ENCODE results near the gene SIAE.
A peak's percentile ranks its signal among the peaks of the same experiment; 100 is the strongest.

The SIAE gene

GRCh38 chr11:124673333-124674167, at the start of gene SIAE, which contains the start of gene SPA17:
TSS of gene SIAE (minus strand) at chr11:124673739. CDS start at chr11:124673708, 31 bp downstream.
TSS of gene SPA17 (plus strand) at chr11:124673904. CDS start at chr11:124675265, 1,361 bp downstream.
- peak; percentile 67 to 76 for DNase-seq (ENCODE audit: low read depth in 2 of 2)

GRCh38 chr11:124722176-124722575, 48.6 kb upstream of the SIAE start:
- DNase-seq (ENCODE audit: low read depth in 2 of 2): no peak

GRCh38 chr11:124719534-124719933, 46.0 kb upstream of the SIAE start:
- DNase-seq (ENCODE audit: low read depth in 2 of 2): no peak

DNA sequence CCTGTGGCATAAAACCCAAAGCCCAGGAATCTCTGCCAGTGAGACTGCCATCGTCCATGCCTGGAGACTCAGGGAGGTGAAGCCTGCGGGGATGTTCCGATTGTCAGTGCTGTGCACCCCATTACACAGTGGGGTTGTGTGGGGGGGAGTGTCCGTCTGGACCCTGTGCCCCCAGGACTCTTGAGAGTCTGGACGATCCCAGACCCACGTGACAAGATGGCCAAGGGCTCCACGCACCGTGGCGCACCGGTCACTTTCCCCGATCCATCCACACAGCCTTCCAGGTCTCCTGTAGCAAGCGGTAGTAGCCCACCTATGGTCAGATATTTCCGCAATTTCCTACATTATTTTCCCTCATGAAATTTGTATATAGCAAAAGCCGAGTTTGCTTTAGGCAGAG, 45.3 kb upstream of the SIAE start:
- DNase-seq (ENCODE audit: low read depth in 2 of 2): no peak

DNA sequence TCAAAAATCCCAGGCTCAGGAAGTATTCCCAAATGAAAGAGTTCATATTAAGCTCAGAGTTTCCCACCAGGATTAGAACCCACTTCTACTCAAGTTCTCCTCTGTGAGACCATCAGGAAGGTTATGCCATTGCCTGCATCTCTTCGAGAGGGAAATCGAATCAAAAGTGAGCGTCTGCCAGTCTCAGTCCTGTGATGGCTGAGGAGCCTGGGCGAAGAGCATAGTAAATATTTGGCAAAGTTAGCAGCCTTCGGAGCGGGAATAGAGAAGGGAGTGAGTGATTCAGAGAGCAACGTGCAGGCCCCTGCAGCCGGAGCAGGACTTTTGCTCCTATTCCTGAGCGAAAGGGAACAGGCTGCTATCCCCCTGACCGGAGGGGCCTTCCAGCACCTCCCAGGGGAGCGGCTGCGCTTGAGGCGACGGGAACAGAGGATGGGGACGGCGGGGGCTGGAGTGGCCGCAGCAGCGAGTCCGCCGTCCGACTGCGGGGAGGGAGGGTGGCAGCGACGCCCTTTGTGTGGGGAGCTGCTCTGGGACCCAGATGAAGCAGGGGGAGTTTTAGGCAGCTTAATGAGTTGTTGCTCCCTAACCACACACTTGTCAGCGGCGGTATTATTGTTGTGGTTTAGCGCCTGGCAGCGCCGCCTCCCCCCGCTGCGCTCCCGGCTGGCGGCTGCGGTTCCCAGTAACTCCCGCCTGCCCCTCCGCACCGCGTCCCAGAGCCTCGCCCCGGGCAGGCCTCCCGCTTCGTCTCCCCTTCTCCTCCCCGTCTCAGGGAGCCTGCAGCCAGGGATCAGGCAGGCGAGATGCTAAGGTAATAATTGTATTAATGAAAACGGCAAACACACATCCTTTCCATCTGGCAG, 44.5 kb upstream of the SIAE start:
- DNase-seq (ENCODE audit: low read depth in 2 of 2): no peak

DNA sequence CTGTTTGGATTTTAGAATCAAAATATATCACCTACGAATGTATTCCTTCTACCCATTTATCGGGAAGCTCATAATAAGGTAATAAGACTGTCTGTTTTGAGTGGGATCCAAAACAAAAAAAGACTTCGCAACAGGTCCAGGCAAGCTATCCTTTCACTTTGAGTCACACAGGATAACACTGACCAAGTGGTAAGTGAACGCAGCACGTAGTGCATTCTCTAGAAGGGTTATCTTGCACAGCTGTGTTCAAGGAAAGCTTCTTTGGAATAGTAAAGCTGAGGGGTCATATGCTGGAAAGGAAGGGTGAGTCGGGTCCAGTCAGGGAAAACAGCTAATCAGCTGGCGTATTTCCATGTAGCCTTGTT, 43.9 kb upstream of the SIAE start:
- no peak for DNase-seq (ENCODE audit: low read depth in 2 of 2)

DNA sequence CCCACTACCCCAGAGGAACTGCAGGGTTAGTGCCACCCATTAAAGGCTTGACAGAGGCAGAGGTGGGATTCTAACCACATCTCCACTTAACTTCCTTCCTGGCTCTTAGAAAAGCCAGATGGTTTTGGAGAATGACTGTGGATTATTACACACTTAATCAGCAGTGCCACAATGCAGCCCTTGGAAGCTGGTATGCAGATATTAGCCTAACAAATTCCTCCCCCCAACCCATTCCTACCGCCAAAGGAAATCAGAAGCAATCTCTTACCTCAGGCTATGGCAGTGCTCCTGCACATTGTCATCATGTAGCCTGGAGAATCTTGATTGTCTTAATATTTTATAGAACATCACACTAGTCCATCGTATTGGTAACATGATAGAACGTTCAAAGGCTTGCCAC, 43.1 kb upstream of the SIAE start:
- DNase-seq (ENCODE audit: low read depth in 2 of 2): no peak

- DNase-seq (ENCODE audit: low read depth in 2 of 2): no peak
Observed at GRCh38 chr11:124712392-124712791, 38.9 kb upstream of the SIAE start.

GRCh38 chr11:124707829-124708228, 34.3 kb upstream of the SIAE start:
- no peak for DNase-seq (ENCODE audit: low read depth in 2 of 2)

GRCh38 chr11:124700028-124700427, 26.5 kb upstream of the SIAE start:
- DNase-seq (ENCODE audit: low read depth in 2 of 2): no peak

- DNase-seq (ENCODE audit: low read depth in 2 of 2): no peak
Observed at GRCh38 chr11:124699547-124699946, 26.0 kb upstream of the SIAE start.

GRCh38 chr11:124693142-124693541, 19.6 kb upstream of the SIAE start:
- DNase-seq (ENCODE audit: low read depth in 2 of 2): no peak

- DNase-seq (ENCODE audit: low read depth in 2 of 2): no peak
Observed at GRCh38 chr11:124682443-124682842, 8.9 kb upstream of the SIAE start.

GRCh38 chr11:124681421-124681820, 7.9 kb upstream of the SIAE start:
- DNase-seq (ENCODE audit: low read depth in 2 of 2): no peak

GRCh38 chr11:124678416-124678815, 4.9 kb upstream of the SIAE start:
- DNase-seq (ENCODE audit: low read depth in 2 of 2): no peak

DNA sequence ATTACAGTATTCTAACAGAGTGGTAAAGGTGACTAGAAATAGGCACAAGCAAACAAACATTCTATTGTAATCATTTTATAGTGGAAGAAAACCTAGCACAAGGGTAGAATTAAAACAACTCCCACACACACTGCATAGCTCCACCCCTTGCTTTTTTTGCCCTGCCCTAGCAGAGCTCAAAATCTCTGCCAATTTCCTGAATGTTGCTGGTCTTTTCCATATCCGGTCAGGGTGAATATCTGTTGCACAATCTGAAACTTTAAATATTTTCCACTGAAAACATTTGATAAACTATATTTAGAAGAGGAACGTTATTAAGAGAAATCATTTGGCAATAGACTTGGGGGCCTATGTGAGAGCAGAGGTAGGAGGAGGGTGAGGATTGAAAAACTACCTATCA, 2.8 kb upstream of the SIAE start:
- no peak for DNase-seq (ENCODE audit: low read depth in 2 of 2)

DNA sequence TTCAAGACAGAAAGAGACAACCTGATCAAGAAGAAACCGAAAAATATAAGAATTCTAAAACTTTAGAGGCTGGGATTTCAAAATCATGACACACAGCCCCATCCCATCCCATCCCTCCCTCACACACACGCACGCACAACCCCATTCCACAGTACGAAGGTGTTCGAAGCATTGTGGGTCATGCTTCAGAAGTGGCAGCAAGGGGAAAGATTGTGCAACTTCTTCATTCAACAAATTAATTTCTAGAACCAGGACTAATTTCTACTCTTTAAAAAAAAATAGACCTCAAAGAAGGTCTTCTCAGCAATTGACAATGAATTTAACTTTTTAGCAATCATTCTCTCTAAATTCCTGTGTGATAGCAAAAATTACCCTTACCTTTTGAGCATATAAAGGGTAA, 1.0 kb upstream of the SIAE start:
- no peak for DNase-seq (ENCODE audit: low read depth in 2 of 2)

DNA sequence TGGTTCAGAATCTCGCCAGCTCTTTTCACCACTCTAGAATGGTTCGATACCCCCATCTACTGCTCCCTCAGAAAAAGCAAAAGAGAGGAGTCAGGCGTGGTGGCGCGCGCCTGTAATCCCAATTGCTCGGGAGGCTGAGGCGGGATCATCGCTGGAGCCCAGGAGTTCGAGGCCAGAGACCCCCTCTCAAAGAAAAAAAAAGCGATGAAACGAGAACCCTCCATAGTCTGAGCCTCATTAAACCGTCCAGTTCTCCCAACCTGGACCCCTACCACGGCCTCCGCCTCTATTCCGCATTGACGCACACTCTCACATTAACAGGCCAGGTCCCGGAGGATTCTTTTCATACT, 604 bp upstream of the SIAE start:
- no peak for DNase-seq (ENCODE audit: low read depth in 2 of 2)

DNA sequence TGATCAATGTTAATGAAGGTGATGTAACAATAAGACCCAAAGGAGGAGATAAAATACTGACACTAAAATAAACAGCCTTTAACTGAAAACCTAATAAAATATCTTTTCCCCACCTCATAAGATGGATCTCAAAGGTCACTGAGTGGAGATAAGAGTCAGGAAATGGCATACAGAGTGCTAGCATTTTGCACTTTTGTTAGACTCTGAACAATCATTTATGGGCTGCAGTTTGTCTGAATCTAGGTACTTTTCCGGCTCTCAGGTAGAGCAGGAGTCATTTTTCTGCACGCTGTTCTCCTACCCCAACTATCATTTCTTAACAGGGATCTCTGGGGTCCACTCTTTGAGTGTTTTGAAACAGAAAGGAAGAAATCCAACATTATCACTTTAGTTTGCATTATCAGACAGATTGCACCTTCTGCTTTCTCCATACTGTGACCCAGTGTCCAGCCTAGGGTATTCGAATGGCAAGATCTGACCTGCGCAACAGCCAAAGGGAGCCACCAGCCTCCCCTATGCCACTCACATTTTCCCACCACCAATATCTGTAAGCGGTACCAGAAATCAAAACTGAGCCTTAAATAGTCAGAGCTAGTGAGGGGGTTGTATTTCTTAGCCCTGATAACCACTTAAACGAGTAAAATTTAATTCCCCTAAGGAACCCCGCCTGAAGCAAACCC, 863 bp downstream of the SIAE start:
- DNase-seq (ENCODE audit: low read depth in 2 of 2): no peak

DNA sequence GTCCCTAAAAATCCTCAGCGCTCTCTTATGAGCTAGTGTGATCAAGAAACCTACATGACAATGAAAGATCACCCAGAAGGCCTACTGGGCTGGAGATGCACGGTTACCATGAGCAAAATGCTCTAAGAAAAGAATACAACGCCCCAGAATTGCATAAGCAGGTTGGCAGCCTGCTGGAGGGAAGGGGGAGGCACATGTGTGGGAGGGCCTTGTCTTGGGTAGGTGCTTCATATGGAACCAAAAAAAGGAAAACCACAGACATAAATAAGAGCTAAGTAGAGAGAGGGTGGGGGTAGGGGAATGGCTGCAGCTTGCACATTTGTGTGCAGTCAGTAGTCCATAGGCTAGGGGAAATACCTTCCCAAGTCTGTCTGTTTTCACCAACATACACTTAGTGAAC, 2.8 kb downstream of the SIAE start:
- DNase-seq (ENCODE audit: low read depth in 2 of 2): no peak

DNA sequence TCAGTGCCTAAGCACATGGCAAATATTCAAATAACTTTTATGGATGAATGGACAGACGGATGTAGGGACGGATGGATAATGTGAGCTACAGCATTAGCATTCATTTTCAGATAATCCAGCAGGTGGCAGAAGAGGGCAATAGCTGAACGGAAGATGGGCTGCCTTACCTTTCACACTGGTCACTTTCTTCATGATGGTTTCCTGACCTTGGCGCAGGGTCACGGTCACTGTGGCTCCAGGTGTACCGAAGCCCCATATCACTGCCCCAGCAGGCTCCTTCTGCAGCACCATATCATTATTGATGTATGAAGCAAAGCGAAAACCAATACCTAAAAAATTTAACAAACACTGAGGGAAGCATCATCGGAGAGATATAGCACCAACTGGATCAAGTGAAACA, 4.3 kb downstream of the SIAE start:
- no peak for DNase-seq (ENCODE audit: low read depth in 2 of 2)

- no peak for DNase-seq (ENCODE audit: low read depth in 2 of 2)
Observed at GRCh38 chr11:124667601-124668000, 5.9 kb downstream of the SIAE start.
